Osteoblast (primary cell): ENCODE results near the gene DDX41. TPM values are rescaled to one million over a fixed set of nuclear protein-coding genes. Genes with fewer than 3 reads are reported as not detected.

Experiments
- DNase-seq: peaks from one replicate; pipeline ENCODE4 v3.0.0; 2011; ENCODE audit warnings: low spot score, mixed read lengths; ENCODE audit not compliant: insufficient read length; ENCODE audit errors: missing footprints
- H2AFZ ChIP-seq: 2 replicates; pipeline ENCODE4 v1.6.0; 2011; ENCODE audit warnings: mild to moderate bottlenecking, low read length
- H3K27ac ChIP-seq: 2 replicates; pipeline ENCODE4 v1.5.1; 2011; ENCODE audit warnings: mild to moderate bottlenecking, low read depth, low read length, moderate library complexity
- H3K27me3 ChIP-seq: 2 replicates; pipeline ENCODE4 v1.6.0; 2012; ENCODE audit warnings: mild to moderate bottlenecking, control low read depth, inconsistent platforms, low read length, moderate library complexity; ENCODE audit not compliant: insufficient read depth
- H3K36me3 ChIP-seq: 2 replicates; pipeline ENCODE4 v1.5.1; 2011; ENCODE audit warnings: mild to moderate bottlenecking, low read length, control low read depth, moderate library complexity; ENCODE audit not compliant: insufficient read depth
- H3K4me1 ChIP-seq: 2 replicates; pipeline ENCODE4 v1.5.1; 2011; ENCODE audit warnings: mild to moderate bottlenecking, low read length, control low read depth, moderate library complexity; ENCODE audit not compliant: insufficient read depth
- H3K4me2 ChIP-seq: 2 replicates; pipeline ENCODE4 v1.6.0; 2011; ENCODE audit warnings: mild to moderate bottlenecking, low read length; ENCODE audit not compliant: insufficient read depth
- H3K4me3 ChIP-seq: fragments of 200-600 bp; sonication (generic); 3 replicates; pipeline ENCODE4 v1.5.1; 2012; ENCODE audit warnings: mild to moderate bottlenecking, low read length, inconsistent platforms; ENCODE audit not compliant: insufficient read depth
- H3K79me2 ChIP-seq: 2 replicates; pipeline ENCODE4 v1.6.0; 2012; ENCODE audit warnings: mild to moderate bottlenecking, low read length, control low read depth, inconsistent platforms; ENCODE audit not compliant: insufficient read depth
- H3K9me3 ChIP-seq: 2 replicates; pipeline ENCODE4 v1.5.1; 2011; ENCODE audit warnings: low read depth, low read length, control low read depth
- H4K20me1 ChIP-seq: 2 replicates; pipeline ENCODE4 v1.6.0; 2012; ENCODE audit warnings: mild to moderate bottlenecking, low read length, control low read depth; ENCODE audit not compliant: insufficient read depth
- CTCF ChIP-seq: IDR thresholded peaks from 2 replicates; pipeline ENCODE4 v1.5.1; 2011; ENCODE audit warnings: mild to moderate bottlenecking, low read depth, low read length, moderate library complexity; ENCODE audit errors: extremely low read depth
- total RNA-seq: library from RNA; depleted of rRNA; stranded (reverse); fragments of >200 nt; gene quantifications from 2 replicates; pipeline ENCODE4 v1.2.3, GENCODE V29; 2012

DDX41 gene
- total RNA-seq, 1 donor, result 68.4 TPM

- H4K20me1 ChIP-seq, result peaks cover 20% of the 10 kb centered on the region
- no peak for TF ChIP-seq CTCF
- peaks cover 63% of the 10 kb centered on the region for H3K4me1 ChIP-seq
- H3K9me3 ChIP-seq, result no peaks in the 10 kb centered on the region
- H3K4me3 ChIP-seq, result no peak overlapping the region
- peaks cover 61% of the 10 kb centered on the region for H3K79me2 ChIP-seq
- no peak overlapping the region for H3K4me2 ChIP-seq
- DNase-seq, result no peak
- H2AFZ ChIP-seq, result no peak overlapping the region
- H3K36me3 ChIP-seq, result peaks cover 12% of the 10 kb centered on the region
- no peaks in the 10 kb centered on the region for H3K27me3 ChIP-seq
- peak overlapping the region; percentile 6 for H3K27ac ChIP-seq
These were observed 26.2 kb upstream of the DDX41 start for GRCh38 chr5:177542816-177543465.

- Histone ChIP-seq H4K20me1 (peaks cover 17% of the 10 kb centered on the region), H3K79me2 (peaks cover 63% of the 10 kb centered on the region), H3K4me2 (no peak overlapping the region), H3K4me1 (peaks cover 60% of the 10 kb centered on the region), H3K36me3 (peaks cover 19% of the 10 kb centered on the region), H3K27me3 (no peaks in the 10 kb centered on the region), H3K9me3 (no peaks in the 10 kb centered on the region), H3K4me3 (no peak overlapping the region), H3K27ac (peak overlapping the region; percentile 45), H2AFZ (no peak overlapping the region)
- DNase-seq, result no peak
- TF ChIP-seq CTCF, result no peak
These were observed 23.7 kb upstream of the DDX41 start for GRCh38 chr5:177540438-177540837.

GRCh38 chr5:177539411-177539810 is 22.6 kb upstream of the DDX41 start:
- Histone ChIP-seq H3K4me3 (peak overlapping the region; percentile 34), H2AFZ (no peak overlapping the region), H3K36me3 (peaks cover 29% of the 10 kb centered on the region), H3K27ac (peak overlapping the region; percentile 95), H3K79me2 (peaks cover 71% of the 10 kb centered on the region), H3K9me3 (no peaks in the 10 kb centered on the region), H3K27me3 (no peaks in the 10 kb centered on the region), H3K4me1 (peaks cover 51% of the 10 kb centered on the region), H4K20me1 (peaks cover 20% of the 10 kb centered on the region), H3K4me2 (peak overlapping the region; percentile 56)
- TF ChIP-seq CTCF, result no peak
- peak; percentile 95 for DNase-seq

GRCh38 chr5:177538876-177539275 is 22.1 kb upstream of the DDX41 start:
- H3K4me2 ChIP-seq, result peak overlapping the region; percentile 56
- peaks cover 29% of the 10 kb centered on the region for H3K36me3 ChIP-seq
- H2AFZ ChIP-seq, result no peak overlapping the region
- no peak for TF ChIP-seq CTCF
- no peaks in the 10 kb centered on the region for H3K27me3 ChIP-seq
- peak overlapping the region; percentile 30 for H3K4me3 ChIP-seq
- H3K27ac ChIP-seq, result peak overlapping the region; percentile 95
- no peak for DNase-seq
- no peaks in the 10 kb centered on the region for H3K9me3 ChIP-seq
- H4K20me1 ChIP-seq, result peaks cover 21% of the 10 kb centered on the region
- H3K4me1 ChIP-seq, result peaks cover 46% of the 10 kb centered on the region
- peaks cover 69% of the 10 kb centered on the region for H3K79me2 ChIP-seq
